LoVo (cell line): ENCODE measurements around the gene EBF3.

Experiments used
- DNase-seq: peaks from one replicate; pipeline ENCODE4 v3.0.0-alpha.2; 2016; ENCODE audit warnings: low spot score

The EBF3 gene

GRCh38 chr10:129958629-129959543, 5.2 kb downstream of the EBF3 start:
- no peak for DNase-seq

- no peak for DNase-seq
These were observed 5.9 kb downstream of the EBF3 start for GRCh38 chr10:129958148-129958628.

- DNase-seq, result no peak
These were observed 7.0 kb downstream of the EBF3 start for GRCh38 chr10:129956876-129957673.

- no peak for DNase-seq
These were observed 7.8 kb downstream of the EBF3 start for GRCh38 chr10:129956286-129956670.

- DNase-seq, result no peak
These were observed 8.3 kb downstream of the EBF3 start for GRCh38 chr10:129955601-129956285.

GRCh38 chr10:129954492-129955315, 9.4 kb downstream of the EBF3 start:
- DNase-seq, result no peak

GRCh38 chr10:129953119-129954051, 10.7 kb downstream of the EBF3 start:
- no peak for DNase-seq

GRCh38 chr10:129952378-129953118, 11.5 kb downstream of the EBF3 start:
- DNase-seq, result no peak

- DNase-seq, result no peak
These were observed 12.2 kb downstream of the EBF3 start for GRCh38 chr10:129951970-129952265.

GRCh38 chr10:129951101-129951969, 12.7 kb downstream of the EBF3 start:
- DNase-seq, result no peak

- no peak for DNase-seq
These were observed 13.4 kb downstream of the EBF3 start for GRCh38 chr10:129950676-129951075.

GRCh38 chr10:129949891-129950291, 14.2 kb downstream of the EBF3 start:
- no peak for DNase-seq

GRCh38 chr10:129949411-129949810, 14.7 kb downstream of the EBF3 start:
- DNase-seq, result no peak

- DNase-seq, result no peak
These were observed 17.2 kb downstream of the EBF3 start for GRCh38 chr10:129946859-129947258.

- DNase-seq, result no peak
These were observed 17.9 kb downstream of the EBF3 start for GRCh38 chr10:129945941-129946760.

- DNase-seq, result no peak
These were observed 18.5 kb downstream of the EBF3 start for GRCh38 chr10:129945526-129945925.

GRCh38 chr10:129945064-129945463, 19.0 kb downstream of the EBF3 start:
- DNase-seq, result no peak

- DNase-seq, result no peak
These were observed 19.6 kb downstream of the EBF3 start for GRCh38 chr10:129944456-129944855.
